Adrenal gland (tissue), 5 donors: ENCODE measurements around the gene RCAN1.

Experiments used
- CTCF ChIP-seq, 6 experiments: fragments of 450-650 bp in 4 of 6; fragments of 200-600 bp in 2 of 6; sonication (generic) in 1 of 6; IDR thresholded peaks; 1 replicate in 5 of 6; 2 replicates in 1 of 6; pipeline versions ENCODE4 v1.5.1 to v1.8.0; 2016 to 2021; ENCODE audit warnings: antibody characterized with exemption in 6 of 6, mild to moderate bottlenecking in 2 of 6, moderate library complexity in 1 of 6
- POLR2A ChIP-seq, 2 donors: fragments of 450-650 bp; IDR thresholded peaks; one replicate each; pipeline ENCODE4 v1.6.1; 2017; ENCODE audit warnings: antibody characterized with exemption in 2 of 2, mild to moderate bottlenecking in 2 of 2, moderate library complexity in 1 of 2
- donor health status: DM: no; HTN: no; CAD: no.

- TF ChIP-seq CTCF (IDR thresholded peaks at IDR 0.05) (no peak), POLR2A (IDR thresholded peaks at IDR 0.05) (no peak)
Observed at GRCh38 chr21:34571994-34572393, 42.9 kb downstream of the RCAN1 start.
